Fibroblast of villous mesenchyme (primary cell): ENCODE results near the gene CCSAP. TPM values are rescaled to one million over a fixed set of nuclear protein-coding genes. Genes with fewer than 3 reads are reported as not detected.

ENCODE experiments used
- DNase-seq: peaks from one replicate; pipeline ENCODE4 v3.0.0-alpha.2; 2010; ENCODE audit warnings: low read depth
- H3K4me3 ChIP-seq: 2 replicates; pipeline ENCODE4 v1.5.1; 2011; ENCODE audit warnings: low read depth, mild to moderate bottlenecking, low read length
- total RNA-seq: library from RNA; depleted of rRNA; stranded (reverse); fragments of >200 nt; gene quantifications from 2 replicates; pipeline ENCODE4 v1.2.3, GENCODE V29; 2012
- TF ChIP-seq, protein P1 (sequence below): IDR thresholded peaks from 2 replicates; pipeline ENCODE4 v1.5.1; 2012; ENCODE audit warnings: low read depth, mild to moderate bottlenecking, low read length; ENCODE audit not compliant: insufficient read depth

The CCSAP gene
- total RNA-seq, 1 donor = 12.1 TPM

DNA sequence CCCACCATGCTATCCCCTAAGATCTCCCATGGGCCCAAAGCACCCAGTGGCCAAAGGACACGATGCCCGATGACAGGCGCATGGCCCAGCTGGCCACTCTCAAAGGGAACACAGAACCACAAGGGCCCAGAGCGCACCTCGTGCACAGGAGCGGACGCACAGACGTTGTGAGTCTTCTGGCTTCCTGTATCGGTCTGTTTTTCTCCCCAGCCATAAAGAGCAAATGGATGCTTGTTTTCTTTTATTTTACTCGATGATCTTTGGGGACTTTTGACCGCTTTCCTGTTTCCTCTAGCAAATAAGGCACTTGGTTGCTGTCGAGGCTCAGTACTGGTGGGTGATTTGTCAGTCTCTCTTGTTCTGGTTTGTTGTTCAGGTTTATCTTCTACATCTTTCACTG lies 16.2 kb downstream of the CCSAP start:
- DNase-seq = no peak
- H3K4me3 ChIP-seq = no peak overlapping the region

DNA sequence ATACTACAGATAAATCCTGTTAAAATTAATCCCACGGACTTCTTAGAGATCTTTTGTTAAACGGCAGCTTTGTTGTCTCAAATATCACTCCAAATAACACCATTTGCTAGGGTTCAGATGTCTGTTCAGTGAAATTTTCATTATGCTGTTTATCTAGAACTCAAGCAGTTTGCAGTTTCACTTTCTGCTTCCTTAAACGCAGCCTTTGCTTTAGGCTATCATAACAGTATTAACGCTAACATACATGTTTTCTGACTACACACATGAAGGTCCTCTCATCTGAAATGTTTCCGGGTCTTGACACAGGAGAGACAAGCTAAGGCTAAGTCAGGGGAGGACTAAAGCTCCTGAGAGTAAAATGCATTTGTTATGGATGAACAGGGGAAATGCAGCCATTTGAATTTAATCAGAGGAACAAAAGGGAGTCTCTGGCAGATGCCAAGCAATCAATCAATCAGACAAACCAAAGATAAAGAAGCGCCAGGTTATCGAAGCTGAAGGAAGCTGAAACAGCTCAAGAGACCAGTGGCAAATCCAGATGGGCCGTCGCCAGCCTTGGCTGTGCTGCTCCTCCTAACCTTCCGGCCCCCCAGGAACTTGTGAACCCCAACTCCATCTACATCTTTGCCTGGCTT lies 16.9 kb downstream of the CCSAP start:
- TF ChIP-seq, protein P1, sequence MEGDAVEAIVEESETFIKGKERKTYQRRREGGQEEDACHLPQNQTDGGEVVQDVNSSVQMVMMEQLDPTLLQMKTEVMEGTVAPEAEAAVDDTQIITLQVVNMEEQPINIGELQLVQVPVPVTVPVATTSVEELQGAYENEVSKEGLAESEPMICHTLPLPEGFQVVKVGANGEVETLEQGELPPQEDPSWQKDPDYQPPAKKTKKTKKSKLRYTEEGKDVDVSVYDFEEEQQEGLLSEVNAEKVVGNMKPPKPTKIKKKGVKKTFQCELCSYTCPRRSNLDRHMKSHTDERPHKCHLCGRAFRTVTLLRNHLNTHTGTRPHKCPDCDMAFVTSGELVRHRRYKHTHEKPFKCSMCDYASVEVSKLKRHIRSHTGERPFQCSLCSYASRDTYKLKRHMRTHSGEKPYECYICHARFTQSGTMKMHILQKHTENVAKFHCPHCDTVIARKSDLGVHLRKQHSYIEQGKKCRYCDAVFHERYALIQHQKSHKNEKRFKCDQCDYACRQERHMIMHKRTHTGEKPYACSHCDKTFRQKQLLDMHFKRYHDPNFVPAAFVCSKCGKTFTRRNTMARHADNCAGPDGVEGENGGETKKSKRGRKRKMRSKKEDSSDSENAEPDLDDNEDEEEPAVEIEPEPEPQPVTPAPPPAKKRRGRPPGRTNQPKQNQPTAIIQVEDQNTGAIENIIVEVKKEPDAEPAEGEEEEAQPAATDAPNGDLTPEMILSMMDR = no peak
- peak overlapping the region; percentile 11 for H3K4me3 ChIP-seq
- peak; percentile 52 for DNase-seq

More for the DNA sequence above, 16.2 kb downstream of the CCSAP start:
- TF ChIP-seq, protein P1 = no peak

DNA sequence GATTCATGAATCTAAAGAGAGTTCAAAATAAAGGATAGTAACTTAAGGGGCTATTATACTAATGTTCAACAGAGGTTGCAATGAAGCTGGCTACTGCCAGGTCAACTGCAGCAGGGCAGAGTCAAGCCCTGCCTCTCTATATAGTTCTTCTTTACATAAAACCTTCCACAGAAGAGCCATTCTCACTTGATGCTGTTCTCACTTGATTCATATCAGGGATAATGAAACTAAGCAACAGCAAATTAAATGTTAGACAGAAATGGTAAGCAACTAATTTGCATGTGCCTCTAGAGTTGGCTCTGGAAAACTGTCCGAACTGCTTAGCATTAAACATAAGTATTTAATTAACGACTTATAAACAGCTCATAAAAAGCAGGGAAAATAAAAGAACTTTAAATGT lies 17.4 kb downstream of the CCSAP start:
- peak overlapping the region; percentile 11 for H3K4me3 ChIP-seq
- TF ChIP-seq, protein P1 = no peak

DNA sequence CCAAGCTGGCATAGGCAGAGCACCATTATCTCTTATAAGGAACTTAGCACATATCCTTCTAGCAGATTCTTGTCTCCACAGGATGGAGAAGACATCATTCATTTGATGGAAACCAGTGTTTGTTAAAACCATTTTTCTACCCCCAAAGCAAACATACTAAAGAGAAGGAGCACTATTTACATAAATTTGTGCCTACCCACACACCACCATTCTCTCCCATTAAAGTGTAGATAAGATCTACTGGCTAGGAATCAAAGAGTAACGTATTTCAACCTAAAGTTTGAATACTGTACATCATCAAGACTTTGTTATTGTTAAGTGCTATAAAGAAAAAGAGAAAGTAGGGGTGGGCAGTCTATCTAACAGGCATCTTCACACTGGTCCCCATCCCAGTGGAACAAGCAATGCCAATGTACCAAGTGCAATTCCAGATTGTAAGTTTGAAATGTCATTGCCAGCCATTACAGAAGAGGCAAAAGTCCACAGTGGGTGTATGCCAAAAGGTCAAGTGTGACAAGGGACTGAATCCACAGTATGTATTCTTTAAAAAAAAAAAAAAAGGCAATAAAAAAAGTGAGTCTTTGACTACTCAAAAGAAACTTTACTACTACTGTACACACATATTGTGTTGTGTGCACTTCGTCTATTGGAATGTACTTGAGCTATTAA lies 18.8 kb downstream of the CCSAP start:
- no peak overlapping the region for H3K4me3 ChIP-seq
- TF ChIP-seq, protein P1 = no peak
- no peak for DNase-seq

More for the DNA sequence above, 17.4 kb downstream of the CCSAP start:
- DNase-seq = peak; percentile 33

DNA sequence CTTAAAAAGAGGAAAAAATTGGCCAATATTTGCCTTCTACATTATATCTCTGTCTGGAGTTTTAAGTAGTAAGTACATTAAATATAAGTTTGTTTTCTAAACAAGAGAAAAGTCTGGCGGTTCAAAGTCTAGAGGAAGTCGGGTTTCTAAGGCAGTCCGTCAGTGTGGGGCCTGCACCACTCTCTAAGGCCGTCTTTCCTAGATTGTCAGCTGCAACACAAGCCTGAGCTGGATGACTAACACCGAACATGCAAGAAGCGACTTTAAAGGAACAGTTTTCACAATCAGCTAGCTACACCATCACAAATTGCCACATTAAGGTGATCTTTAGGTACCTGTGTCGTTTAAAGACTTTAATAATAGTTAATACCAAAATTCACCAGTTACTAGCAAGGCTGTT lies 19.6 kb downstream of the CCSAP start:
- TF ChIP-seq, protein P1 = no peak
- H3K4me3 ChIP-seq = no peak overlapping the region
- DNase-seq = no peak

DNA sequence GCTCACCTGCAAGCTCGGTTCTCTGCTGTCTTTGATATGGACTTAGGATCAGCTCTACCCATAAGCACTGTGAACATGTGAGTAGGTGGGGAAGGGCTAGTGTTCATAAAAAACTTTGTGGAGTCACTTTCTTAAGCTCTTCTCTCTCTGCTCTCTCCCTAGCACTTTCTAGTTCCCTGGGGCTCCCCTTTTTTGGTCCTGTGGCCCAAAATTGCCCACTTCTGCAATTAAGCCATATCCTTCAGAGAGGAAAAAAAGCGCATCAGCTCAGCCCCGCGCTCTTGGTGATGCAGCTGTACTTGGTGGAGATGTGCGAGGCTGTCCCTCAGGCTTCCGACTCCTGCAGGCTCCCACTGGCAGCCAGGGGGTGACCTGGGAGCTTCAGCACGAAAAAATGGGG lies 23.4 kb downstream of the CCSAP start:
- no peak for DNase-seq
- TF ChIP-seq, protein P1 = no peak
- no peak overlapping the region for H3K4me3 ChIP-seq
